Measurements from ENCODE around the gene BRF1.
A peak's percentile ranks its signal among the peaks of the same experiment; 100 is the strongest.

Gene BRF1

GRCh38 chr14:105207460-105207901 lies 93.3 kb downstream of the BRF1 start:
- no peak for DNase-seq

DNA sequence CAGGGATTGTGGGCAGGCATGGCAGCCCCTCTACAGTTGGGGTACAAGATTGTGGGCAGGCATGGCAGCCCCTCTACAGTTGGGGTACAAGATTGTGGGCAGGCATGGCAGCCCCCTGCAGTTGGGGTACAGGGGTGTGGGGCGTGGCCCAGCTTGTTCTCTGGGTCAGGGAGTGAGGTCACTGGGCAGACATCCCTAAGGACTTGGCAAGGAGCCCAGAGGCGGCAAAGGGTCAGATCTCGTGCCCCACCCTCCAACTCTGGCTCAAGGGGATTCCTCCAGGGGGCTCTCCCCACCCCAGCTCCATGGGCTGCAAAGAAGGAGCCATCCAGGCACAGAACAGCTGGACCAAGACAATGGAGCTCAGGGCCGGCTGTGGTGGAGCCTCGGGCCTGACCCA lies 93.9 kb downstream of the BRF1 start:
- no peak for DNase-seq

GRCh38 chr14:105205673-105206208 lies 95.1 kb downstream of the BRF1 start:
- DNase-seq: no peak

- no peak for DNase-seq
Observed at GRCh38 chr14:105204931-105205672, 95.7 kb downstream of the BRF1 start.

GRCh38 chr14:105204206-105204930 lies 96.4 kb downstream of the BRF1 start:
- DNase-seq: no peak

DNA sequence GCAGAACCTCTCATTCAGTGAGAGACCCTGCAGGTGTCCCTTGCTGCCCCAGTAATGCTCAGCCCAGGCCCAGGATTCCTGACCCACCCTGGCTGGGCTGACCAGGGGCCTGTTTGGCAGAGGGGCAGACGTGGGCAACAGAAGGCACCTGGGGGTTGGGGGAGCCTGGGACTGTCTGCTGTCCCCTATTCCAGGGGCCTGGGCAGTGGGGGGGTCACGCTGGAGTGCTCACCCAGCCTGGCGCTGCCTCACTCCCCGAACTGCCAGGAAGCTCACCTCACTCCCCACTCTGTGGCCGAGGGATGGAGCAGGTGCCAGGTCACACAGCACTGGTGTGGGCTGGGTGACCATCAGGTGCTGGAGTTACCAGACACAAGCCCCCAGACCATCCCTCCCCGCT lies 97.1 kb downstream of the BRF1 start:
- DNase-seq: no peak

DNA sequence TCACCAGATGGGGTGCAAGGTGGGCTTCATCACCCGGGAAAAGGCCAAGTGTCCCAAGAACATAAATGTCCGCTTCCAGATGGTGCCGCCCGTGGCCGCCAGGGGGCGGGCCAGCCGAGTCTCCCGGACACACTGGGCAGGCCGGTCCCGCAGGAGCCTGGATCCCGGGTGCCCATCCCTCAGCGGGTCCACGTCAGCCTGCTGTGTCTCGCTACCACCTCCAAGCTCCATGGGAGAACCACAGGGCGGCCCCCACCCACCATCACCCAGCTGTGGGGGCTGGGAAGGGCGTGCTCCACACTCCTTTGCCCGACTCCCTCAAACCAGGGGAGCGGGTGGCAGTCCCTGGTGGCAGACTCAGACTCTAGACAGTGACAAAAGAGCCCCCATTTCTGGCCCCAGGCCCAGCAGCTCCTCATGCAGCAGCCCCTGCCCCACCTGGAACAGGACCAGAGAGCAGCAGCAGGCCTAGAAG lies 97.7 kb downstream of the BRF1 start:
- peak; percentile 67 for DNase-seq

GRCh38 chr14:105201925-105202513 lies 98.8 kb downstream of the BRF1 start:
- peak; percentile 62 for DNase-seq

GRCh38 chr14:105201156-105201924 lies 99.5 kb downstream of the BRF1 start:
- no peak for DNase-seq

DNA sequence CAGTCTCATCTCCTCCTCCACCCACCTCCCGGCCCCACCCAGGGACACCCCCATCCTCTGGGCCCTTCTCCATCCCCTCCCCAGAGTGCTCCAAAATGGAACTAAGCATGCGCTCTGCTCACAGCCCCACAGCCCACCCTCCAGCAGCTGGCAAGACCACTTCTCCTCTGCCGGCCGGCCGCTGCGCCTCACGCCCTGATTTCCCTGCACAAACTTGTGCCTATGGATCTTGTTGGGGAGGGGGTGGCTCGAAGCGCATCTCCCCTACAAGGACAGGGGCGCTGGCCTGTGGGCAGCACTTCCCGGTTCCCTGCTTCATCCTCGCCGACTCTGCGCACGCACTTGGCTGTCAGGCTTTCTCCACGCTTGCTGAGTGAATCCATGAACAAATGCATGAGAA lies 100.2 kb downstream of the BRF1 start:
- no peak for DNase-seq

- no peak for DNase-seq
Observed at GRCh38 chr14:105200074-105200473, 100.7 kb downstream of the BRF1 start.

- DNase-seq: no peak
Observed at GRCh38 chr14:105199093-105199492, 101.7 kb downstream of the BRF1 start.

DNA sequence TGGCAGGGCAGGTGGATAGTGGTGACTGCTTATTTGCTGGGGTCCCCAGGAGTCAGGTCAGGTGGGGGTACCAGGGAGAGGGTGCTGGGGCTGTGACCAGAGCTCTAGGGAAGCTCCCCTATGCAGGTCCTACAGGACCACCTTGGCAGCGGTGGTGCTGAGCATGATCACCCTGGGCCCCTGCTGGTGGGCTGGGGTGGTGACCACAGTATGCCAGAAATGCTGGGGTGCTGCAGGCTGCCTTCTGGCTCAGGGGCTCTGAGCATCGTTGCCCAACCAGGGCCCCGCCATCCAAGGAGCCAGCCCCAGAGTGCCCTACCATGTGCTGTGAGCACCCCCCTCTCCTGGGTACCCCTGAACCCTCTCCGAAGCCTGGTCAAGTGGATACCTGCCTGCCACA lies 102.2 kb downstream of the BRF1 start:
- no peak for DNase-seq

GRCh38 chr14:105197211-105197641 lies 103.6 kb downstream of the BRF1 start:
- DNase-seq: peak; percentile 53

- no peak for DNase-seq
Observed at GRCh38 chr14:105196265-105196960, 104.4 kb downstream of the BRF1 start.

DNA sequence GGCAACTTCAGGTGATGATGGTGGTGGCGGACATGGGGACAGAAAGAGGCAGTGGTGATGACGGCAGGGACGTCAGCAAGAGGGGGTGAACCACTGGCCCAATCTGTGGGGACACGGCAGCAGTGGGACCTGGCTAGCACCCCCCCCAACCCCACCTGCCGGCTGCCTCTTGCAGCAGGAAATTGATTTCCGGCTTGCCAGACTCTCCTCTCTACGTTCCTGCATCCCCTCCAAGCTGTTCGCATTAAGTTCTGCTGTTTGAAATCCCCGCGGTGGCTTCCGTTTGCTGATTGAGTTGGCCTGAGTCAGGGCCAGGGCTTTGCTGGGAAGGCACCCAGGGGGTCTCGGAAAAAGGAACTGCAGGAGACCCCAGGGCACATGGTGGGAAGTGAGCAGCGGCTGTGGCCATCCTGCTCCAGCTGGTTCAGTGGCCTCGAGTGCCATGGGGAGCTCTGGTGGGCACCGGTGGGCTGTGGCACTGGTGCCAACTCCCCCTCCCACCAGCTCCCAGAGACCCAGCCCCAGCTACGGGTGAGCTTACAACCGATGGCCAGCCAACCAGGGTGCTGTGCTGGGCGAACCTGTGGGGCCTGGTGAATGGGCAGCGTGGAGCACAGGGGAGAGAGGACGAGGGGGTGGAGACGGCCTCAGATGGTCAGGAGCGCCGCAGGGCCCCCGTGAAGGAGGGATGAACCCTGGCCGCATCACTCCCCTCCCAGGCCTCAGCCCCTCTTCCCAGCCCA lies 105.1 kb downstream of the BRF1 start:
- no peak for DNase-seq

GRCh38 chr14:105195051-105195450 lies 105.8 kb downstream of the BRF1 start:
- DNase-seq: no peak

DNA sequence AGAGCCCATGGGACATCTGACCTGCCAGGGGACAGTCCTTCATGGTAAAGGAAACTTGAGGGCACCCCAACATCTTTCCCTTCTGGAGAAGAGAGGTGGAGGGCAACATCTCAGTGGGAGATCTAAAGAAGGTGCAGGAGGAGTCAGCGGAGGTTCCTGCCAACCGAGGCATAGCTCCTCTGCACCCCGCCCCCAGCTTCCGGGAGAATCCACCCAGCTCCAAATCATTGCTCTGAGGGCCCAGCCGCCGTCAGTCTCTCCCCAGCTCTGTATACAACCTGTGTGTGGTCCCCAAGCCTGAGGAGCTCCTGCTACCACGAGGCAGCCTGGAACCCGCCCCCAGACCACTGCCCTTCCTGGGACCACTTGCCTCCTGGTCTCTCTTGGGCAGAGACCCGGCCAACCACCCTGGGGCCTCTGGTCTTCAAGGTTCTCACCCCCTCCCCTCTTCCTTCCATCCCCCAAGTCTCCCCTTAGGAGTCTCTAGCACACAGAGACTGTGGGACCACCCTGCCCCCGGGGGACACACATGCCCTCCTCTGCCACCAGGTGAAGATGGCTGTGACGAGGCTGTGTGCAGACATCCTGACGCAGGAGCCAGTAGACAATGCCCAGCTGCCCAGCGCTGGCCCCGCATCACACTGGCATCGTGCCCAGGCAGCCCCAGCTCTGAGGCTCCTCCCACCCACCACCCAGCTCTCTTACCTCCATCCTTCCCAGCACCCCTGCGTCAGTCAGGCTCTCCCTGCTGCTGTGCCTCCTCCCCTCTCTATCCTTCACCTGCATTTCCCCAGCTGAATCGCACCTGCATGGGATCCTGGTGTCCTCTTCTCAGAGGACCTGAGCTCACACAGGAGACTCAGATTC lies 106.7 kb downstream of the BRF1 start:
- DNase-seq: no peak

- DNase-seq: no peak
Observed at GRCh38 chr14:105192866-105193731, 107.7 kb downstream of the BRF1 start.

All from hematopoietic multipotent progenitor cell treated with erythropoietin and hydrocortisone succinate and interleukin-3 and kit ligand, for 6 days (in vitro differentiated cells).